Right lobe of liver (tissue), 6 donors: ENCODE measurements around the gene IFNA8. TPM values are rescaled to one million over a fixed set of nuclear protein-coding genes. Genes with fewer than 3 reads are reported as not detected.
A peak's percentile ranks its signal among the peaks of the same experiment; 100 is the strongest.

Experiments used
- ATAC-seq, 4 donors: fragments of 200-7000 bp; cut with Tn5 transposase; one replicate each; pipeline ENCODE4 v1.9.1; 2020; ENCODE audit warnings: mild to moderate bottlenecking in 4 of 4, moderate library complexity in 4 of 4
- DNase-seq, 3 donors: peaks; one replicate each; pipeline ENCODE4 v3.0.0-alpha.2; 2020
- H3K27ac ChIP-seq, 3 donors: fragments of 200-600 bp; one replicate each; pipeline ENCODE4 v1.8.0; 2022
- H3K27me3 ChIP-seq, 2 donors: fragments of 200-600 bp; one replicate each; pipeline ENCODE4 v1.8.0; 2022
- H3K36me3 ChIP-seq, 4 donors: fragments of 200-600 bp; sonication (generic) in 1 of 4; one replicate each; pipeline versions ENCODE4 v1.5.1 to v1.8.0; 2017 to 2022; ENCODE audit warnings: control low read depth in 1 of 4
- H3K4me1 ChIP-seq, 4 donors: fragments of 200-600 bp; sonication (generic) in 1 of 4; one replicate each; pipeline versions ENCODE4 v1.5.1 to v1.8.0; 2017 to 2022; ENCODE audit warnings: control low read depth in 1 of 4
- H3K4me3 ChIP-seq, 3 donors: fragments of 200-600 bp; one replicate each; pipeline ENCODE4 v1.8.0; 2022
- H3K9me3 ChIP-seq, 4 donors: fragments of 200-600 bp; sonication (generic) in 1 of 4; one replicate each; pipeline versions ENCODE4 v1.5.1 to v1.8.0; 2017 to 2022; ENCODE audit warnings: control low read depth in 1 of 4
- POLR2A ChIP-seq: fragments of 450-650 bp; IDR thresholded peaks from one replicate; pipeline ENCODE4 v1.6.1; 2017; ENCODE audit warnings: antibody characterized with exemption, mild to moderate bottlenecking
- WGBS: methylation state at CpG from one replicate; pipeline ENCODE4 v1.1.6; 2018; ENCODE audit warnings: low coverage, low lambda C conversion rate; ENCODE audit not compliant: insufficient coverage; ENCODE audit errors: missing lambda C conversion rate; 5-methylcytosine and 5-hydroxymethylcytosine counted together
- intact Hi-C, 2 donors: fragments of 100-400 bp; cut with DNase I; formaldehyde crosslinking; loops; one replicate each; pipeline versions ENCODE4 v1.11.2 to v1.14.1; 2022
- total RNA-seq, 6 experiments: library from RNA; depleted of rRNA in 2 of 6; stranded (reverse); fragments of >200 nt in 2 of 6; fragmentation: NEBNext Ultra II Directional in 3 of 6; extraction: Animal tissue kit (Norgen Biotek cat#: 25700) in 3 of 6; gene quantifications; one replicate each; pipeline versions ENCODE4 v1.1.0 to v1.2.4, GENCODE V29; 2016 to 2023
- TF ChIP-seq, protein P1 (sequence below), 4 donors: fragments of 200-600 bp in 3 of 4; fragments of 450-650 bp in 1 of 4; IDR thresholded peaks; one replicate each; pipeline versions ENCODE4 v1.5.1 to v1.8.0; 2016 to 2022; ENCODE audit warnings: antibody characterized with exemption in 4 of 4, mild to moderate bottlenecking in 2 of 4
- donor health status: DM: no; HTN: yes; CAD: no.
- donor health status: DM: no; HTN: no; CAD: no.
- donor health status: DM: no; HTN: no; CAD: no.
- donor health status: DM: no; HTN: yes; CAD: no.
- donor health status: DM: no; HTN: yes; CAD: no.

Gene IFNA8
- total RNA-seq, 6 experiments from 2014 or later = not detected

DNA sequence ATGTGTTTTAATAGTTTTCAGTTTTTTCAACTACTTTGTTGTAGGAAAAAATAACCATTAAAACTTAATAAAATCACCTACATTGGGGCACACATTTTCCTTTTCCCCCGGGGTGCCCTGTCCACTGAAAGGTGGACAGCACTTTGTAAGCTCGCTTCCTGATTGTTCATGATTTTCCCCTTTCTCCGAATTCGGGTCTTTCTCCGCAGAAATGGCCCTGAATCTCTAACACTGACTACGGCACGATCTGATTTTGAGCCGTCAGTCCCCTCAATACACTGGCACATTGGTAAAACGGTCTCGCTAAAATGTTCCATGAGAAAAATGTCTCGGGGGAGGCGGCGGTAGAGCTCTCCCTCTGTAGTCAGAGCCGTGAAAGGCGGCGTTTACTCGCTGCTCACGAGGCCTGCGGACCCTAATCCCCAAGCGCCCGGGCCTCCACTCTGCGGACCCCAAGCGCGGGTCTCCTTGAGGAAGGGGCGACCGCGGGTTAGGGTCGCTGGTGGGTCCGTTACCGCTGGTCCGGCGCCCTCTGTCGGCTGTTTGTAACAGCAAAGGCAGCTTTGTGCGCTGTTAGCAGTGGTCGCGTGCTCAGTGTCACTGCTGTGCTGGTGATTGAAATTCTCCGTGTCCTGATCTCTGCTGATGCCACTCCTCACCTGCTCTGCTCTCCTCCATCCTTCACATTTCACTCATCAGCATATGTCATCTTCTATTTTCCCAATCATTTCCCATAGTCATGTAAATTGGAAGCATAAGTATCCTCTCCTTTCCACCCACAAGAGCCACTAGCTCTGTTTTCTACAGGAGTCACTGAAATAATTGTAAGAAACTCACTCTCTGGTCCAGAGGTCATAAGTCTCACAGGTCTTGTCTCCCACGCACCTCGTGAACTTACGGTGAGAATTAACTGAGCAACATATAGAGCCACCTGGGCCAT is 12.9 kb upstream of the IFNA8 start:
- peak; percentile 56 to 69 (median 65) for DNase-seq
- Histone ChIP-seq H3K4me3 (peak overlapping the region; percentile 38 to 54 (median 41)), H3K4me1 (no peaks in the 10 kb centered on the region), H3K27me3 (peaks cover 6 to 14% of the 10 kb centered on the region in 2 donors), H3K9me3 (no peaks in the 10 kb centered on the region), H3K27ac (no peak overlapping the region), H3K36me3 (no peaks in the 10 kb centered on the region)
- TF ChIP-seq POLR2A = no peak
- TF ChIP-seq, protein P1, sequence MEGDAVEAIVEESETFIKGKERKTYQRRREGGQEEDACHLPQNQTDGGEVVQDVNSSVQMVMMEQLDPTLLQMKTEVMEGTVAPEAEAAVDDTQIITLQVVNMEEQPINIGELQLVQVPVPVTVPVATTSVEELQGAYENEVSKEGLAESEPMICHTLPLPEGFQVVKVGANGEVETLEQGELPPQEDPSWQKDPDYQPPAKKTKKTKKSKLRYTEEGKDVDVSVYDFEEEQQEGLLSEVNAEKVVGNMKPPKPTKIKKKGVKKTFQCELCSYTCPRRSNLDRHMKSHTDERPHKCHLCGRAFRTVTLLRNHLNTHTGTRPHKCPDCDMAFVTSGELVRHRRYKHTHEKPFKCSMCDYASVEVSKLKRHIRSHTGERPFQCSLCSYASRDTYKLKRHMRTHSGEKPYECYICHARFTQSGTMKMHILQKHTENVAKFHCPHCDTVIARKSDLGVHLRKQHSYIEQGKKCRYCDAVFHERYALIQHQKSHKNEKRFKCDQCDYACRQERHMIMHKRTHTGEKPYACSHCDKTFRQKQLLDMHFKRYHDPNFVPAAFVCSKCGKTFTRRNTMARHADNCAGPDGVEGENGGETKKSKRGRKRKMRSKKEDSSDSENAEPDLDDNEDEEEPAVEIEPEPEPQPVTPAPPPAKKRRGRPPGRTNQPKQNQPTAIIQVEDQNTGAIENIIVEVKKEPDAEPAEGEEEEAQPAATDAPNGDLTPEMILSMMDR (IDR thresholded peaks at IDR 0.05) = peak; percentile 69 to 86 (median 86)
- intact Hi-C loops = no loop called here
- 9% methylated on average over 24 of the region's 40 CpGs for WGBS
- peak; percentile 88 to 93 (median 90) for ATAC-seq

DNA sequence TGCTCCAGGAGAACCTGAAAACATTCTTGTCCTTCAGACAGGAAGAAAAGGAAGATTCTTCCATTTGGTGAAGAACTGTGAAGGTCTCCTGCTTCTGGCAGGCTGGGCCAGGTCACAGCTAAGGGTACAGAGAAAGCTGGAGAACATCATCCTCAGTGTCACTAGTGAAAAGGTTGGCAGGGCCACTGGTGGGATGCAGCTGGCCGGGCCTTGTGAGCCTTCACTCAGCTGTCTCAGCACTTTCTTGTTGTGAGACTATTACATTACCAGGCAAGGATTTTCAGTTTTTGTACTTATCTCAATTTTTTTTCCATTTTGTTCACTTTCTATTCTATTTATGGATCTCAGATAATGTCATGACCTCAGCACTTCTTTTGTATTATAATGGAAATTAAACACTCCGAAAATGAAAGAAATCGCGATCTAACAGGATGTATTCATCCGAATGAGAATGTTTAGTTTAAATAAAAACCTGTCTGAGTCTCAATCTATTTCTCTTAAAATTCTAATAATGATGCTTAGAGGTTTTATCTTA is 9.9 kb upstream of the IFNA8 start:
- no peaks in the 10 kb centered on the region for H3K9me3 ChIP-seq
- H3K27me3 ChIP-seq = peaks cover 0 to 24% of the 10 kb centered on the region in 2 donors
- DNase-seq (no peak), ATAC-seq (no peak)
- 70% methylated on average over 5 of the region's 5 CpGs for WGBS
- TF ChIP-seq, protein P1 (IDR thresholded peaks at IDR 0.05) = no peak
- no peak for TF ChIP-seq POLR2A
- H3K4me1 ChIP-seq = peaks cover 0 to 8% (median 0%) of the 10 kb centered on the region in 4 donors
- H3K36me3 ChIP-seq = no peaks in the 10 kb centered on the region
- H3K4me3 ChIP-seq = no peak overlapping the region
- intact Hi-C loops = no loop called here
- H3K27ac ChIP-seq = no peak overlapping the region

DNA sequence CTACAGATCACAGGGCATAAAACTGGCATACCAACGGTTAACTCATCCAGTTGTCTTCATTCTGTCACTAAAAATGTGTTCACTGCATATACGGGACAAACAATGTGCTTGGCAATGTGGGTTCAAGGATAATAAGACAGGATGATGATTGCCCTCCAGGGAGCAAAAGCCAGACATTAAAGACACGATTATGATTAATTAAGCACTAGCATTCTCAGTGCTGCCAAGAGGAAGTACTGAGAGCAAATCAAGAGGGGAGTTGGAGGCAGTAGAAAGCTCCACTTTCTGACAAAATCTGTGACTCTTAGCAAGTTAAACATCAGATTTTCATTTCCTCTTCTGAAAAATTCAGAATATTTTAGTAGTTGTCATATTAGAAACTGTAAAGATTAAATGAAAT is 9.0 kb upstream of the IFNA8 start:
- TF ChIP-seq, protein P1 (IDR thresholded peaks at IDR 0.05) = no peak
- TF ChIP-seq POLR2A = no peak
- H3K4me3 ChIP-seq = no peak overlapping the region
- ATAC-seq (no peak), DNase-seq (no peak)
- intact Hi-C loops = no loop called here
- H3K27me3 ChIP-seq = peaks cover 0 to 18% of the 10 kb centered on the region in 2 donors
- H3K36me3 ChIP-seq = no peaks in the 10 kb centered on the region
- H3K4me1 ChIP-seq = peaks cover 0 to 8% (median 0%) of the 10 kb centered on the region in 4 donors
- H3K9me3 ChIP-seq = no peaks in the 10 kb centered on the region
- no peak overlapping the region for H3K27ac ChIP-seq
- 23% methylated on average over 3 of the region's 3 CpGs for WGBS

DNA sequence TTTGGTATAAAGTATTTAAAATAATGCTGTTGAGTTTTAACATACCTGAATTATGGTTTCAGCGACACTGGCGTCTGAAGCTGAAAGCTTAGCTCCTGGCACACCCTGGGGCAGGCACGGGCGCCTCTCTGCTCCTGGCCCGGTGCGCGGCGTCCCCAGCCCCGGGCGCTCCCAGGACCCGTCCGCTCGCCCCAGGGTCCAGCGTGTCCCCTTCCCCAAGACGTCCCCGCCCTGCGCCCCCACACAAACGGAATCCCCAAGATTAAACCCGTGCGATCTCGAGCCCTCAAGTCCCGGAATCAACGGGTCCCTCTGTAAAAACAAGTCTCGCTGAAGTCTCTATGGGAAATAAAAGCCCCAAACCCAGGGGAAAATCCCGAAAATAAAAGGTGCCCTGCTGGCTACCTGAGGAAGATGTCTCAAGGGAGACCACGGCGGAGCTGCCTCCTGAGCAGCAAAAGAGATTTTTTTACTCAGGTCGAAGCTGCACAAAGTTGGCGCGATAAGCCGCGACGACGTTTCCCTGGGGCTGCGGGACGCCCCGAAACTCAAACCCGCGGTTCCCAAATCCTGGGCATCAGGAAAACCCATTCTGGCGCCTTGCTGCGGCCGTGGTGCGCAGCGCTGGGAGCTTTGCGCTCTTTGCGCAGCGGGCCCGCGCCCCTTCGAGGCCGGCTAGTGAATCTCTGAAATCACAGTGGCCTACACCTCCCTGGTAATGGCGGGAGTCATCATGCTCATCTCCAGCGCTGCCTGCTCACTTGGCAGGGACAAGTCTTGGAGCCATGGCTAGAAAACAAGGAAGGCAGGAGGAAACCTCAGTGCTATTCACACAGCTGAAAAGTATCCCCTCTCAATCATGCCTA is 6.3 kb upstream of the IFNA8 start:
- ATAC-seq (peak in 3 of 4 donors; percentile 33 to 43 (median 38)), DNase-seq (no peak)
- Histone ChIP-seq H3K27ac (no peak overlapping the region), H3K27me3 (peaks cover 0 to 11% of the 10 kb centered on the region in 2 donors), H3K4me1 (peaks cover 0 to 8% (median 0%) of the 10 kb centered on the region in 4 donors), H3K4me3 (no peak overlapping the region), H3K36me3 (no peaks in the 10 kb centered on the region), H3K9me3 (no peaks in the 10 kb centered on the region)
- intact Hi-C loops = no loop called here
- no peak for TF ChIP-seq POLR2A
- TF ChIP-seq, protein P1 (IDR thresholded peaks at IDR 0.05) = no peak
- WGBS = 5% methylated on average over 21 of the region's 53 CpGs
